ENCODE data around the gene APOA4. TPM values are rescaled to one million over a fixed set of nuclear protein-coding genes. Genes with fewer than 3 reads are reported as not detected.

APOA4 gene
- total RNA-seq, 1 donor from 2014 or later = 0.56 TPM

GRCh38 chr11:116840746-116841296, 17.7 kb upstream of the APOA4 start:
- H3F3A ChIP-seq (ENCODE audit: low read depth) = no peaks in the 10 kb centered on the region
- H3K9ac ChIP-seq = no peak overlapping the region
- no peak overlapping the region for H3K4me3 ChIP-seq
- peaks cover under 1% of the 10 kb centered on the region for H3K27me3 ChIP-seq
- no peak overlapping the region for H3K4me2 ChIP-seq
- no peaks in the 10 kb centered on the region for H3K79me2 ChIP-seq (ENCODE audit: low read depth)
- no peak overlapping the region for H3K4me3 Mint-ChIP-seq
- no peaks in the 10 kb centered on the region for H3K36me3 ChIP-seq
- TF ChIP-seq EZH2 (IDR thresholded peaks at IDR 0.05) (no peak), EZH2phosphoT487 (IDR thresholded peaks at IDR 0.05) (no peak)
- TF ChIP-seq, protein P1, sequence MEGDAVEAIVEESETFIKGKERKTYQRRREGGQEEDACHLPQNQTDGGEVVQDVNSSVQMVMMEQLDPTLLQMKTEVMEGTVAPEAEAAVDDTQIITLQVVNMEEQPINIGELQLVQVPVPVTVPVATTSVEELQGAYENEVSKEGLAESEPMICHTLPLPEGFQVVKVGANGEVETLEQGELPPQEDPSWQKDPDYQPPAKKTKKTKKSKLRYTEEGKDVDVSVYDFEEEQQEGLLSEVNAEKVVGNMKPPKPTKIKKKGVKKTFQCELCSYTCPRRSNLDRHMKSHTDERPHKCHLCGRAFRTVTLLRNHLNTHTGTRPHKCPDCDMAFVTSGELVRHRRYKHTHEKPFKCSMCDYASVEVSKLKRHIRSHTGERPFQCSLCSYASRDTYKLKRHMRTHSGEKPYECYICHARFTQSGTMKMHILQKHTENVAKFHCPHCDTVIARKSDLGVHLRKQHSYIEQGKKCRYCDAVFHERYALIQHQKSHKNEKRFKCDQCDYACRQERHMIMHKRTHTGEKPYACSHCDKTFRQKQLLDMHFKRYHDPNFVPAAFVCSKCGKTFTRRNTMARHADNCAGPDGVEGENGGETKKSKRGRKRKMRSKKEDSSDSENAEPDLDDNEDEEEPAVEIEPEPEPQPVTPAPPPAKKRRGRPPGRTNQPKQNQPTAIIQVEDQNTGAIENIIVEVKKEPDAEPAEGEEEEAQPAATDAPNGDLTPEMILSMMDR (IDR thresholded peaks at IDR 0.05) = no peak
- peaks cover 6% of the 10 kb centered on the region for H3K36me3 Mint-ChIP-seq
- H3K27me3 Mint-ChIP-seq (ENCODE audit: insufficient read depth, low read depth) = peaks cover 2% of the 10 kb centered on the region
- no peak for DNase-seq (ENCODE audit: low spot score)
- no peaks in the 10 kb centered on the region for H3K9me3 Mint-ChIP-seq
- H3K9me3 ChIP-seq (ENCODE audit: low read depth) = no peaks in the 10 kb centered on the region
- peaks cover 33% of the 10 kb centered on the region for H3K4me1 Mint-ChIP-seq
- no peak overlapping the region for H2AFZ ChIP-seq (replicated peaks)
- H3K4me1 ChIP-seq = peaks cover 11% of the 10 kb centered on the region
- H3K27ac Mint-ChIP-seq = no peak overlapping the region
- H4K20me1 ChIP-seq (ENCODE audit: low read depth) = no peaks in the 10 kb centered on the region
- no peak overlapping the region for H3K27ac ChIP-seq

GRCh38 chr11:116840224-116840745, 17.2 kb upstream of the APOA4 start:
- H3K27me3 Mint-ChIP-seq (ENCODE audit: insufficient read depth, low read depth) = peaks cover 2% of the 10 kb centered on the region
- peaks cover 6% of the 10 kb centered on the region for H3K27me3 ChIP-seq
- H3K4me3 Mint-ChIP-seq = no peak overlapping the region
- peaks cover 6% of the 10 kb centered on the region for H3K36me3 Mint-ChIP-seq
- no peak overlapping the region for H3K4me2 ChIP-seq
- no peak overlapping the region for H3K4me3 ChIP-seq
- H2AFZ ChIP-seq (replicated peaks) = no peak overlapping the region
- H3F3A ChIP-seq (ENCODE audit: low read depth) = peaks cover 4% of the 10 kb centered on the region
- H4K20me1 ChIP-seq (ENCODE audit: low read depth) = no peaks in the 10 kb centered on the region
- no peaks in the 10 kb centered on the region for H3K9me3 Mint-ChIP-seq
- peaks cover 14% of the 10 kb centered on the region for H3K4me1 ChIP-seq
- no peak overlapping the region for H3K27ac Mint-ChIP-seq
- H3K36me3 ChIP-seq = no peaks in the 10 kb centered on the region
- DNase-seq (ENCODE audit: low spot score) = peak; percentile 41
- peaks cover 33% of the 10 kb centered on the region for H3K4me1 Mint-ChIP-seq
- H3K79me2 ChIP-seq (ENCODE audit: low read depth) = no peaks in the 10 kb centered on the region
- TF ChIP-seq, protein P1 (IDR thresholded peaks at IDR 0.05) = peak; percentile 36
- TF ChIP-seq EZH2phosphoT487 (IDR thresholded peaks at IDR 0.05) = no peak
- no peak for TF ChIP-seq EZH2 (IDR thresholded peaks at IDR 0.05)
- H3K9me3 ChIP-seq (ENCODE audit: low read depth) = no peaks in the 10 kb centered on the region
- H3K27ac ChIP-seq = no peak overlapping the region
- H3K9ac ChIP-seq = no peak overlapping the region

- Histone ChIP-seq H3K27me3 (peaks cover 19% of the 10 kb centered on the region), H3K9ac (no peak overlapping the region), H3K79me2 (ENCODE audit: low read depth) (no peaks in the 10 kb centered on the region), H3K4me3 (no peak overlapping the region), H3K9me3 (ENCODE audit: low read depth) (no peaks in the 10 kb centered on the region), H3F3A (ENCODE audit: low read depth) (peaks cover 6% of the 10 kb centered on the region), H3K4me2 (no peak overlapping the region), H4K20me1 (ENCODE audit: low read depth) (no peaks in the 10 kb centered on the region), H2AFZ (replicated peaks) (no peak overlapping the region), H3K36me3 (no peaks in the 10 kb centered on the region), H3K27ac (no peak overlapping the region), H3K4me1 (peaks cover 14% of the 10 kb centered on the region)
- Mint-ChIP-seq H3K4me3 (no peak overlapping the region), H3K36me3 (peaks cover 6% of the 10 kb centered on the region), H3K9me3 (no peaks in the 10 kb centered on the region), H3K4me1 (peaks cover 41% of the 10 kb centered on the region), H3K27me3 (ENCODE audit: insufficient read depth, low read depth) (peaks cover 2% of the 10 kb centered on the region), H3K27ac (peak overlapping the region; percentile 57)
- DNase-seq (ENCODE audit: low spot score) = no peak
- TF ChIP-seq EZH2 (IDR thresholded peaks at IDR 0.05) = no peak
- TF ChIP-seq, protein P1 (IDR thresholded peaks at IDR 0.05) = no peak
- TF ChIP-seq EZH2phosphoT487 (IDR thresholded peaks at IDR 0.05) = no peak
Observed at GRCh38 chr11:116838321-116839084, 15.4 kb upstream of the APOA4 start.
